GM12891 (cell line): Measurements from ENCODE around the gene TAS2R3.

ENCODE experiments used
- PAX5 ChIP-seq: IDR thresholded peaks from 2 replicates; pipeline ENCODE4 v1.6.1; 2011; ENCODE audit warnings: low read length, moderate library complexity, mild to moderate bottlenecking; ENCODE audit not compliant: insufficient read depth, severe bottlenecking
- POLR2A ChIP-seq: IDR thresholded peaks from 2 replicates; pipeline ENCODE4 v1.6.1; 2011; ENCODE audit warnings: low read depth, low read length, control low read depth
- POLR2AphosphoS5 ChIP-seq: IDR thresholded peaks from 2 replicates; pipeline ENCODE4 v1.6.1; 2011; ENCODE audit warnings: low read depth, low read length, control low read depth
- POU2F2 ChIP-seq: IDR thresholded peaks from 2 replicates; pipeline ENCODE4 v1.6.1; 2011; ENCODE audit warnings: low read depth, mild to moderate bottlenecking, control low read depth, low read length, moderate library complexity
- SPI1 ChIP-seq: IDR thresholded peaks from 2 replicates; pipeline ENCODE4 v1.6.1; 2011; ENCODE audit warnings: low read depth, low read length, control low read depth
- TAF1 ChIP-seq: IDR thresholded peaks from 2 replicates; pipeline ENCODE4 v1.6.1; 2011; ENCODE audit warnings: low read depth, low read length, control low read depth

GRCh38 chr7:141737118-141737835, 26.6 kb upstream of the TAS2R3 start:
- TF ChIP-seq POLR2A (no peak), POLR2AphosphoS5 (no peak), TAF1 (no peak), POU2F2 (no peak), SPI1 (no peak), PAX5 (no peak)
